Left kidney (tissue), 2 donors: ENCODE results near the gene ADORA2B. TPM values are rescaled to one million over a fixed set of nuclear protein-coding genes. Genes with fewer than 3 reads are reported as not detected.
A peak's percentile ranks its signal among the peaks of the same experiment; 100 is the strongest.

Source experiments
- DNase-seq: peaks from one replicate; pipeline ENCODE4 v3.0.0-alpha.2; 2013
- polyA plus RNA-seq: library from polyadenylated mRNA; unstranded; fragments of 120-200 nt; gene quantifications from one replicate; pipeline ENCODE4 v1.2.1, GENCODE V29; 2013; ENCODE audit not compliant: insufficient read length

Gene ADORA2B
- polyA plus RNA-seq, 1 donor = 4.6 TPM

- no peak for DNase-seq
Measured at GRCh38 chr17:15981646-15982580, 37.0 kb downstream of the ADORA2B start.

DNA sequence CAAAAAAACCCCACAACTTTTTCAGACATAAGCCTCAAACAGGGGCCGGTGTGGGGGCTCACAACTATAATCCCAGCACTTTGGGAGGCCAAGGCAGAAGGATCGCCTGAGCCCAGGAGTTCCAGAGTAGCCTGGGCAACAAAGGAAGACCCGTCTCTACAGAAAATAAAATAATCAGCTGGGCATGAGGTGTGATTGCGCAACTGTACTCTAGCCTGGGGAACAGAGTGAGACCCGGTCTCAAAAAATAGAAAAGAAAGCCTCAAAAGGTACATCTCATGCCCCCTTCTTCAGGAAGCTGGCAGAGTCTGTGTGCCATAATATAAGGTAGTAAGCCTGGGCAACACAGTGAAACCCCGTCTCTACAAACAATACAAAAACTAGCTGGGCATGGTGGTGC is 51.4 kb downstream of the ADORA2B start:
- no peak for DNase-seq

GRCh38 chr17:15998031-15998562 is 53.2 kb downstream of the ADORA2B start:
- DNase-seq = no peak

DNA sequence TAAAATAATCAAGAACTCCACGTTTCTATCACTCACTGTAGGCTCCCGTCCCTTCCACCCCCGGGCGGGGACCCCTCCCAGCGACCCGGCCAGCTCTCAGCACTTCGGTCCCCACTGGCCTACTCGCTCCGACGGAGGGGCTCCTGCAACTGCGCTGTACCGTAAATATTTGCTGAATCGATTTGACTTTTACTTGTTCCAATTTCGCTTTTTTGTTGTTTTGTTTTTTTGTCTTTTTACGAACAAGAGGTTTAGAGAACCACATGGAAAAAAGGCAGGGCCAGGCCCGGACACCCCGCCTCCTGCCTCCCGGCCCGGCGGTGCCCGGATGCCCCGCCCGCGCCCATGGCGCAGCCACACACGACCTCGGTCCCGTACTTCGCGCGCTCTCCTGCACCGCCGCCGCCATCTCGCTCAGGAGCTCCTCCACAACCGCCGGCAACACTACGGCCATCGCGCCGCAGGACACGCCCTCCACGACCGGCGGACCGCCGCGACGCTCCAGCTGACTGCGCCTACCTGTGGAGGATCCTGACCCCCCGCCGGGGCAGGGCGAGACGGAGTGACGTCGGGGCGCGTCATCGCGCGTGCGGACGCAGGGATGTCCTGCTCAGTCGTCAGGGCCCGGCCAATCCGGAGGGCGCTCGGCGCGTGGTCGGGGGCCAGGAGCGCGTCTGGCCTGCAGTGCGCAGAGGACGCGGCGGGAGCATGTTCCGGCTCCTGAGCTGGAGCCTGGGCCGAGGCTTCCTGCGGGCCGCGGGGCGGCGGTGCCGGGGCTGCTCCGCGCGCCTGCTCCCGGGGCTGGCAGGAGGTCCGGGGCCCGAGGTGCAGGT is 54.4 kb downstream of the ADORA2B start, which contains the start of the genes TTC19 and ZSWIM7:
TSS of gene TTC19 (plus strand) at position 684 of the 833 bp plus-strand sequence. CDS start at position 709, 25 bp downstream.
TSS of gene ZSWIM7 (minus strand) at position 564 of the 833 bp plus-strand sequence. CDS start at position 454, 110 bp downstream.
- DNase-seq = peak; percentile 93

- peak; percentile 35 for DNase-seq
Measured at GRCh38 chr17:15999974-16000827, 55.3 kb downstream of the ADORA2B start.

GRCh38 chr17:16001226-16001897 is 56.4 kb downstream of the ADORA2B start:
- no peak for DNase-seq

DNA sequence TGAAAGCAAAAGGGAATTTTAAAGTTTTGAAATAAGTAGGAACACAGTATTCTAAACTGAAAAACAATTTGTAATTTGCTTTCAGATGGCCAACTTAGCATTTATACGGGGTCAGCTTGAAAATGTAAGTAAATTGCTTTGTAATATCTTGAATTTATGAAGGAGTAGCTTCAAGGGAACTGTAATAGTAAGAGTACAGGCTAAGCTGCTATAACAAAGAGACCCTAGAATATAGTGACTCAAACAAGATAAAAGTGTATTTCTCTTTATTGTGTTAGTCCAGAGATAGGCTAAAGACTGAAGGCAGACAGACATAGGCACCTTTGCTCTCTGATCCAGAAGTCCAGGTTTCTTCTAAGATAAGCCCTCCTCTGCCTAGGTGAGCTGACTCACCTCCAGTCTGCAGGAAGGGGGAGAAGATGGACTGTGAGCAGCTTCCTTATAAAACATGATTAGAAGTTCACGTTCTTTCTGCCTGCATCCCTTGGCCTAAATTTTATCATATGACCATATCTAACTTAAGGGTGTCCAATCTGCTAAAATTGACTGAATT is 57.9 kb downstream of the ADORA2B start:
- DNase-seq = no peak

DNA sequence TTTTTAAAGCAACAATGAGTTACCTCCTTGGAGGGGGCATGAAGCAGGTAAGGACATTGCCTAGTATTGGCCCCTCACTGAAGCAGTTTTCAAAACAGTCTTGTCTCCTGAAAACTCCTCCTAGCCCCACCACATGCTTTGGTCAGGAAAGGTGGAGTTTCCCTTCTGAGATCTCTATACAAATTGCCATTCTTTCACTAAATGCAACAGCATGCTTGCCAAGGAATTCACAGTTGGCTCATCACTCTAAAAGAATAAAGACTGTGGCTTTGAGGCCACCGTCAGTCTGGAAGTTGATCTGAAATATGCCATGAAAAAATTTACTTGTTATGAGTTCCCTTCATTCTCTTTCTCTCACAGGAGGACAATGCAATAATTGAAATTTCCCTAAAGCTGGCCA is 58.9 kb downstream of the ADORA2B start:
- no peak for DNase-seq

DNA sequence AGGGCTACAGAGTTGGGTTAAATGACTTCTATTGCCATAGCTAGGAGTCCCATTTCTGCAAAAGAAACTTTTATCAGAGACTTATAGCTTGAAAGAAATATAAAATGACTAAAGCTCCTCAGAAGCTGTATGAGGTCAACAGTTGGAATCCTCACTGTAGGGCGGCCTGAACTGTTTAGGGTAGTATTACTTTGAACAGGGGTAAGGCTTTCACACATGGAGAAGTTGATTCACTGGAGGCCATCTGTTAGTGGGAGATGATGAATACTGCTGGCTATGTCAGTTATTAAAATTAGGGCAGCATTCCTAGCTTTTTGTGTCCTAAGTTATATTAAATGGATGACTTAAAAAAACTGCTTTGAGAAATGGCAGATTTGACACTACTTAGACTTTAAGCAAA is 60.7 kb downstream of the ADORA2B start:
- no peak for DNase-seq

DNA sequence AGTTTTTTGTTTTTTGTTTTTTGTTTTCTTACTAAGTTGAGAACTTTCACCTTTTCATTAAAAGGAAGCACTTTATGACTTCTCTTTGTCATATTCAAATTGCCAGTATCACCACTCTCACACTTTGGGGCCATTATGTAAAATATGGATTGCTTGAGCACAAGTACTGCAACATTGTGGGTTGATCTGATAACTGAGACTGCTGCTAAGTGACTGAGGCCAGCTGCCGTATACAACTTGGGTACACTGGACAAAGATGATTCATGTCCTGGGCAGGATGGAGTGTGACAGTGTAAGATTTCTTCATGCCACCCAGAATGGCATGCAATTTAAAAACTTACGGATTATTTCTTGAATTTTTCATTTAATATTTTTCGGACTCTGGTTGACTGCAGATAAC is 62.5 kb downstream of the ADORA2B start:
- DNase-seq = no peak

GRCh38 chr17:16013943-16014407 is 69.0 kb downstream of the ADORA2B start:
- no peak for DNase-seq

DNA sequence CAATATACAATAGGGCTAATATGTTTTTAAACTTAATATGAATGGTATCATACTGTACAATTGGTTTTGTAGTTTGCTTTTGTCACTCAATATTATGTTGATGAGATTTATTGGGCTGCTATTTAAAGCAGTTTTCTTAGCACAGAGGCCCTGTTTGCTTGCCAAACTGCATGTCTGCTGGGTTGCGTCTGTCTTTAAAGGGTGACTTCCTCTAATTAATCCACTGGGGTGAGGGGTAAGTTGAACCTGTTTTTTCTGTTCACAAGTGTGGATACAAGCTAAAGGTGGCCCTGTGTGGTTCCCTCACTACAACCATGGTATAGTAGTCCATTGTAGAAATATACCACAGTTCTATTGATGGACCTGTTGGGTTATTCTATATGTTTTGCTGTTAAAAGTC is 74.4 kb downstream of the ADORA2B start:
- no peak for DNase-seq

DNA sequence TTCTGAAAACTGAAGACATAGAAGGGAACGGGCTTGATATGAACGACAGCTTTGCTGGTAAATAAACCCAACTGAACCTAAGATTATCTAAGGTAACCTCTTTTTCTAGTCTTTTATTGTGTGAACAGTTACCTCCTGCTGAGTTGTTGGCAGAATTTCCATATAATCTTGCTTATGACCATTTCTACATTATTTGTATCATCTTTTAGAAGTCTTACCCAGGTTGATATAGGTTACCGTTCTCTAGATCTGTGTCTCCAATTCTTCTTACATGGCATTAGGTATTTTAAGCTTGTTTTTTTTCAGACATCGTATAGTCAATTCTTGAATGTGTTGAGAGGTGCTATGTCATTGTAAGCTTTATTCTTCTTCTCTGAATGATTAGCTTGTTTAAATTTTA is 79.0 kb downstream of the ADORA2B start:
- no peak for DNase-seq

DNA sequence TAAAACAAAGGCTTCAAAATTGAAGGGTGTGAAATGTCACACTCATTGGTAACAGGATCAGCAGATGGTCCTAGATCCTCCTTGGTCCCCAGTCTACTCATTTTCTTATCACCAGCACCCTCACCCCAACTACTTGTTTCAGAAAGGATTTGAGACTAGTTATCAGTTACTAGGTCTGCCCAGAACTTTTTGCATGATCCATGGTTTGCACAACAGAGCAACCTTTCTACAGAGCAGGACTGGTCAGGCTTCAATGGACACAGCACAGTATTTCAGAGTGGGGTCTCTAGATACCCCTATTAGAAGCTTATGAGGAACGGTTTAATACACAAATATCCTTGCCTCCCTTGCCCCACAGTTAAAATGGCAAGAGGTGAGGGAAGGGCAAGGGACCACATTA is 80.3 kb downstream of the ADORA2B start:
- DNase-seq = no peak

Other genes with a start within 250 kb of the ADORA2B start
- gene ZNF286A, start 245.4 kb upstream of the ADORA2B start, polyA plus RNA-seq = 57.3 TPM
- gene TBC1D26, start 212.8 kb upstream of the ADORA2B start, polyA plus RNA-seq = 0.67 TPM
- gene ZSWIM7, start 54.6 kb downstream of the ADORA2B start, polyA plus RNA-seq = 58.0 TPM
- gene TTC19, start 54.7 kb downstream of the ADORA2B start, polyA plus RNA-seq = 75.9 TPM